ENCODE measurements around the gene GYS2.

GYS2 gene

GRCh38 chr12:21561158-21561557 lies 43.5 kb downstream of the GYS2 start (continued):
- no peak for TF ChIP-seq TSHZ2 (CRISPR knock-in tag; IDR thresholded peaks at IDR 0.05)
- no peak for TF ChIP-seq ZNF8 (CRISPR knock-in tag; IDR thresholded peaks at IDR 0.05)

GRCh38 chr12:21559855-21560569 lies 44.6 kb downstream of the GYS2 start:
- TF ChIP-seq TOX (CRISPR knock-in tag; IDR thresholded peaks at IDR 0.05; ENCODE audit: borderline replicate concordance) (no peak), PATZ1 (CRISPR knock-in tag; IDR thresholded peaks at IDR 0.05; ENCODE audit: borderline replicate concordance) (no peak), GLIS3 (CRISPR knock-in tag; IDR thresholded peaks at IDR 0.05) (no peak), OSR1 (CRISPR knock-in tag; IDR thresholded peaks at IDR 0.05) (no peak), ZNF8 (CRISPR knock-in tag; IDR thresholded peaks at IDR 0.05) (no peak)
- ATAC-seq: no peak

- TF ChIP-seq CSDC2 (CRISPR knock-in tag; IDR thresholded peaks at IDR 0.05): no peak
- TF ChIP-seq SNAI2 (CRISPR knock-in tag; IDR thresholded peaks at IDR 0.05): no peak
- no peak for TF ChIP-seq TOX (CRISPR knock-in tag; IDR thresholded peaks at IDR 0.05; ENCODE audit: borderline replicate concordance)
- no peak for TF ChIP-seq ESRRG (CRISPR knock-in tag; IDR thresholded peaks at IDR 0.05)
- TF ChIP-seq ZFP3 (CRISPR knock-in tag; IDR thresholded peaks at IDR 0.05): no peak
- no peak for TF ChIP-seq PPARA (CRISPR knock-in tag; IDR thresholded peaks at IDR 0.05; ENCODE audit: borderline replicate concordance)
- TF ChIP-seq TSHZ2 (CRISPR knock-in tag; IDR thresholded peaks at IDR 0.05): no peak
- TF ChIP-seq GLIS3 (CRISPR knock-in tag; IDR thresholded peaks at IDR 0.05): no peak
- TF ChIP-seq POU6F1 (CRISPR knock-in tag; IDR thresholded peaks at IDR 0.05; ENCODE audit: borderline replicate concordance, low read depth): no peak
- no peak for TF ChIP-seq ZFP30 (CRISPR knock-in tag; IDR thresholded peaks at IDR 0.05)
- TF ChIP-seq ISL1 (CRISPR knock-in tag; IDR thresholded peaks at IDR 0.05): no peak
- no peak for ATAC-seq
Observed at GRCh38 chr12:21558100-21558679, 46.5 kb downstream of the GYS2 start.

- TF ChIP-seq PPARA (CRISPR knock-in tag; IDR thresholded peaks at IDR 0.05; ENCODE audit: borderline replicate concordance) (no peak), ZNF70 (CRISPR knock-in tag; IDR thresholded peaks at IDR 0.05) (no peak), TOX (CRISPR knock-in tag; IDR thresholded peaks at IDR 0.05; ENCODE audit: borderline replicate concordance) (no peak), ISL1 (CRISPR knock-in tag; IDR thresholded peaks at IDR 0.05) (no peak), TSHZ2 (CRISPR knock-in tag; IDR thresholded peaks at IDR 0.05) (no peak), ZC3H10 (CRISPR knock-in tag; IDR thresholded peaks at IDR 0.05) (no peak), BACH2 (CRISPR knock-in tag; IDR thresholded peaks at IDR 0.05; ENCODE audit: borderline replicate concordance) (no peak), SNAI2 (CRISPR knock-in tag; IDR thresholded peaks at IDR 0.05) (no peak), ARNTL (CRISPR knock-in tag; IDR thresholded peaks at IDR 0.05; ENCODE audit: borderline replicate concordance, low read depth) (no peak)
- ATAC-seq: no peak
Observed at GRCh38 chr12:21553329-21553675, 51.3 kb downstream of the GYS2 start.

All from SK-N-SH treated with all-trans-retinoic acid at 6 μM for 48 hours (cell line).